ENCODE results near the gene TRPM3. TPM values are rescaled to one million over a fixed set of nuclear protein-coding genes. Genes with fewer than 3 reads are reported as not detected.

TRPM3 gene
- total RNA-seq, 2 donors from 2014 or later, result not detected

DNA sequence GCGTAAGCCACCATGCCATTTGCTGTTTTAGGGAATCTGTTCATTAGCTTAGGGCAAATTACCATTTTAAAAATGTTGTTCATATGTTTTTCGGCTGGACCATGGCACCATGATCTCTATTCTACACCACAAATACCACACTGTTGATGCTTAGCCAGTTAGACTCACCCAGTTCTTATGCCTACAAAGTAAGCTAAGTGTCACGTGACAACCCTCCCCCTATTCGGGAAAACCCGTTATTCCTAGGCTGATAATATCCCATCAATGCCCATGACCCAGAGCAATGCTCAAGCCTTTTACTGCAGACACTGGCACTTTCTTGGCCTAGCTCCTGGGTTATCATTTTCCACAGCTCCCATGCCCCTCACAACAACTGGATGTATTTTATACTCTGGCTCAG, 426.7 kb downstream of the TRPM3 start:
- Mint-ChIP-seq H3K4me3 (no peak overlapping the region), H3K9me3 (no peaks in the 10 kb centered on the region), H3K4me1 (ENCODE audit: low read depth) (no peaks in the 10 kb centered on the region), H3K27ac (no peak overlapping the region), H3K36me3 (ENCODE audit: insufficient read depth in 2 of 2) (peaks cover 0 to 2% of the 10 kb centered on the region in 2 donors), H3K27me3 (ENCODE audit: low read depth) (peaks cover 7% of the 10 kb centered on the region)
- ATAC-seq (replicated peaks in 1 of 2), result no peak
- no peak for DNase-seq

DNA sequence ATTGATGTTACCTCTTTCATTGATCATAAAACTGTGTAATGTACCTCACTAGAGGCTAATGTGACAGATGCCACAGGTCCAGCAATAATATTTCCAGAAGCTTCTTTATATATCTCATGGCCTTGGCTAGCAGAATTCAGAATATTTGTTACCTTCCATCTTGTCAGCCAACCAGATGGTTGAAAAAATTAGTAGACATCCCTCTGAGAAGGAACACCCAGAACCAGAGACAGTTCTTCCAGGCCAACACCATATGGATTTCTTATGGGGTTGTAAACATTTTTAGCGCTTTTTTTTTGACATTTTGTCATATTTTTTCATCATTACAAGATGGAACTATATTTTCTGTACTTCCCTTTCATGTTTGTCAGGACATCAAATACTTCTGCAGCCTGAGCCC, 428.2 kb downstream of the TRPM3 start:
- H3K36me3 Mint-ChIP-seq (ENCODE audit: insufficient read depth in 2 of 2), result peaks cover 0 to under 1% of the 10 kb centered on the region in 2 donors
- no peak overlapping the region for H3K4me3 Mint-ChIP-seq
- H3K4me1 Mint-ChIP-seq (ENCODE audit: low read depth), result no peaks in the 10 kb centered on the region
- DNase-seq (no peak), ATAC-seq (replicated peaks in 1 of 2) (no peak)
- no peaks in the 10 kb centered on the region for H3K9me3 Mint-ChIP-seq
- H3K27me3 Mint-ChIP-seq (ENCODE audit: low read depth), result peaks cover 14% of the 10 kb centered on the region
- H3K27ac Mint-ChIP-seq, result no peak overlapping the region

DNA sequence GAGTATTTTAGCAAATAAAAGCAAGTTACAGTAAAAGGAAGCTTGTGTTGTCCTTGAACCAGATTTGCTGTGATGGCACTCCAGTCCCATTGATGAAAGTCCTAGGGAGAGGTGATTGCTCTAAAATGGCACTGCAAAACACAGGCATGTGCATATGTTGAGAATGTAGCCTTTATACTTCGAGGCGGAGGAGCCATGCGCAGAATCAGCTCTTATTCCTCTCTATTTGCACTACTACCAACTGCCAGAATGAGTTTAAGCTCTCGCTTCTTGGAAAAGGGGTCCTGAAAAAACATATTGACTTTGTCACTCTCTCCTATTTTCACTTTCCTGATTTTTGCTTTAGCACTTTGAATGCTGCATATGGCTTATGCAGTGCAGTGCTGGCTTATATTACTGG, 429.0 kb downstream of the TRPM3 start:
- peaks cover 19% of the 10 kb centered on the region for H3K27me3 Mint-ChIP-seq (ENCODE audit: low read depth)
- H3K27ac Mint-ChIP-seq, result no peak overlapping the region
- no peaks in the 10 kb centered on the region for H3K36me3 Mint-ChIP-seq (ENCODE audit: insufficient read depth in 2 of 2)
- no peaks in the 10 kb centered on the region for H3K9me3 Mint-ChIP-seq
- DNase-seq (no peak), ATAC-seq (replicated peaks in 1 of 2) (no peak)
- no peak overlapping the region for H3K4me3 Mint-ChIP-seq
- no peaks in the 10 kb centered on the region for H3K4me1 Mint-ChIP-seq (ENCODE audit: low read depth)

GRCh38 chr9:70688704-70689103, 432.7 kb downstream of the TRPM3 start:
- Mint-ChIP-seq H3K36me3 (ENCODE audit: insufficient read depth in 2 of 2) (no peaks in the 10 kb centered on the region), H3K4me1 (ENCODE audit: low read depth) (no peaks in the 10 kb centered on the region), H3K27ac (no peak overlapping the region)

GRCh38 chr9:70683841-70684240, 437.6 kb downstream of the TRPM3 start:
- no peak for ATAC-seq (replicated peaks in 1 of 2)
- Mint-ChIP-seq H3K4me1 (ENCODE audit: low read depth) (no peaks in the 10 kb centered on the region), H3K9me3 (no peaks in the 10 kb centered on the region), H3K27ac (no peak overlapping the region), H3K36me3 (ENCODE audit: insufficient read depth in 2 of 2) (no peaks in the 10 kb centered on the region), H3K27me3 (ENCODE audit: low read depth) (peaks cover 11% of the 10 kb centered on the region), H3K4me3 (no peak overlapping the region)
- no peak for DNase-seq

More at GRCh38 chr9:70688704-70689103, 432.7 kb downstream of the TRPM3 start:
- no peak for DNase-seq
- Mint-ChIP-seq H3K9me3 (no peaks in the 10 kb centered on the region), H3K27me3 (ENCODE audit: low read depth) (peaks cover 20% of the 10 kb centered on the region), H3K4me3 (no peak overlapping the region)
- no peak for ATAC-seq (replicated peaks in 1 of 2)

GRCh38 chr9:70682298-70682697, 439.1 kb downstream of the TRPM3 start:
- Mint-ChIP-seq H3K27ac (no peak overlapping the region), H3K4me1 (ENCODE audit: low read depth) (no peaks in the 10 kb centered on the region), H3K4me3 (no peak overlapping the region), H3K36me3 (ENCODE audit: insufficient read depth in 2 of 2) (no peaks in the 10 kb centered on the region), H3K9me3 (no peaks in the 10 kb centered on the region), H3K27me3 (ENCODE audit: low read depth) (no peaks in the 10 kb centered on the region)
- ATAC-seq (replicated peaks in 1 of 2), result no peak
- no peak for DNase-seq

GRCh38 chr9:70679845-70680244, 441.6 kb downstream of the TRPM3 start:
- H3K4me1 Mint-ChIP-seq (ENCODE audit: low read depth), result no peaks in the 10 kb centered on the region
- no peaks in the 10 kb centered on the region for H3K27me3 Mint-ChIP-seq (ENCODE audit: low read depth)
- H3K4me3 Mint-ChIP-seq, result no peak overlapping the region
- DNase-seq (no peak), ATAC-seq (replicated peaks in 1 of 2) (no peak)
- H3K36me3 Mint-ChIP-seq (ENCODE audit: insufficient read depth in 2 of 2), result no peaks in the 10 kb centered on the region
- H3K27ac Mint-ChIP-seq, result no peak overlapping the region
- no peaks in the 10 kb centered on the region for H3K9me3 Mint-ChIP-seq

DNA sequence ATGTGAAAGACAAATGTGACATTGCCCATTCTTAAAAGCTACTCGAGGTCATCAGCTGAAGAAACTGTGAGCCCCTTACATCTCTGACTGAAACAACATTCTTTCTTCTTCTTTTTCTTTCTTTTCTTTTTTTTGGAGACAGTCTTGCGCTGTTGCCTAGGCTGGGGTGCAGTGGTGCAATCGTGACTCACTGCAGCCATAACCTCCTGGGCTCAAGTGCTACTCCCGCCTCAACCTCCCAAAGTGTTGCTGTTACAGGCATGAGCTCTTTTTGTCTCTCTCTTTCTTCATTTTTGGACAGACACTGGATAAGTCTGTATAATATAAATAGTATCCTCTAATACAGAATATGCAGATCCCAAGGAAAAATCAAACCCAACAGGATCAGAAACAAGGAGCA, 443.3 kb downstream of the TRPM3 start:
- no peak for DNase-seq
- H3K27ac Mint-ChIP-seq, result no peak overlapping the region
- H3K9me3 Mint-ChIP-seq, result no peaks in the 10 kb centered on the region
- H3K27me3 Mint-ChIP-seq (ENCODE audit: low read depth), result no peaks in the 10 kb centered on the region
- no peaks in the 10 kb centered on the region for H3K36me3 Mint-ChIP-seq (ENCODE audit: insufficient read depth in 2 of 2)
- no peak overlapping the region for H3K4me3 Mint-ChIP-seq
- H3K4me1 Mint-ChIP-seq (ENCODE audit: low read depth), result no peaks in the 10 kb centered on the region
- ATAC-seq (replicated peaks in 1 of 2), result no peak

DNA sequence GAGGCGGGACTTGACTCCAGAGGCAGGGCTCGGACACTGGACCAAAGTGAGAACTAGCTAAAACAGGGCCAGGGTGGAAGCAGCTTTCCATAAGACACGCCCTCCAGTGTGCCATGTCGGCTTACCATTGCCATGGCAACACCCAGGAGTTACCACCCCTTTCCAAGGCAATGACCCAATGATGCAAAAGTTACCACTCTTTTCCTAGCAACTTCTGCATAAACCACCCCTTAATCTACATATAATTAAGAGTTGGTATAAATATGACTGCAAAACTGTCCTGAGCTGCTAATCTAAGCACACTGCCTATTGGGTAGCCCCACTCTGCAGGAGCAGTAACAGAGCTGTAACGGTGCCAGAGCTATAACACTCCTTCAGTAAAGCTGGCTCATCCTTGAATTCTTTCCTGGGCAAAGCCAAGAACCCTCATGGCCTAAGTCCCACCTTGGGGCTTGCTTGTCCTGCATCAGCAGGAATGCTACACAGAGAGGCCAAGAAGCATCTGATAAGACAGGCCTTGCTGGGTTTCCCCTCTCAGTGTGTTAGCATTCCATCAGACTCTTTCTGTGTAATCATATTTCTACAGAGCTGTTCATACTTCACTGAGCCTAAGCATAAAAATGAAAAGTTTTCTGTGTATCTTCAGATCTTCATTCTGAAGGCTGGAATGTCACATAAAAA, 444.2 kb downstream of the TRPM3 start:
- ATAC-seq (replicated peaks in 1 of 2) (no peak), DNase-seq (no peak)
- Mint-ChIP-seq H3K4me3 (no peak overlapping the region), H3K36me3 (ENCODE audit: insufficient read depth in 2 of 2) (no peaks in the 10 kb centered on the region), H3K9me3 (no peaks in the 10 kb centered on the region), H3K27ac (no peak overlapping the region), H3K27me3 (ENCODE audit: low read depth) (no peaks in the 10 kb centered on the region), H3K4me1 (ENCODE audit: low read depth) (no peaks in the 10 kb centered on the region)

GRCh38 chr9:70675868-70676370, 445.5 kb downstream of the TRPM3 start:
- H3K36me3 Mint-ChIP-seq (ENCODE audit: insufficient read depth in 2 of 2), result no peaks in the 10 kb centered on the region
- ATAC-seq (replicated peaks in 1 of 2), result no peak
- H3K27ac Mint-ChIP-seq, result no peak overlapping the region
- no peaks in the 10 kb centered on the region for H3K27me3 Mint-ChIP-seq (ENCODE audit: low read depth)
- H3K9me3 Mint-ChIP-seq, result no peaks in the 10 kb centered on the region
- H3K4me1 Mint-ChIP-seq (ENCODE audit: low read depth), result no peaks in the 10 kb centered on the region
- H3K4me3 Mint-ChIP-seq, result no peak overlapping the region
- DNase-seq, result no peak

DNA sequence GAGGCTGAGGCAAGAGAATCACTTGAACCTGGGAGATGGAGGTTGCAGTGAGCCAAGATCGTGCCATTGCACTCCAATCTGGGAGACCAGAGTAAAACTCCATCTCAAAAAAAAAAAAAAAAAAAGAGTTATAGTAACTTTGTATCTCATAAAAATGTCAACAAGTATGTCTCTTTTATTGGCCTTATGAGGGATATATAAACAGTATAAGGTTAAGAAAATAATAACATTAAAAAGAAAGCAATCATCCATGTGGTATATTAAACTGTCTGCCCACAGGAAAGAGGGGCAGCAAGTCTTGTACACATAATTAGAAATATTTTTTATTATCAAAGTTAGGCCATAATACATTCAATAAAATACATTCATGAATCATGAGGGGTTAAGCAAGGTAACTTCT, 447.6 kb downstream of the TRPM3 start:
- no peaks in the 10 kb centered on the region for H3K4me1 Mint-ChIP-seq (ENCODE audit: low read depth)
- no peaks in the 10 kb centered on the region for H3K27me3 Mint-ChIP-seq (ENCODE audit: low read depth)
- no peak for DNase-seq
- ATAC-seq (replicated peaks in 1 of 2), result no peak
- H3K36me3 Mint-ChIP-seq (ENCODE audit: insufficient read depth in 2 of 2), result no peaks in the 10 kb centered on the region
- H3K9me3 Mint-ChIP-seq, result no peaks in the 10 kb centered on the region
- H3K27ac Mint-ChIP-seq, result no peak overlapping the region
- no peak overlapping the region for H3K4me3 Mint-ChIP-seq

DNA sequence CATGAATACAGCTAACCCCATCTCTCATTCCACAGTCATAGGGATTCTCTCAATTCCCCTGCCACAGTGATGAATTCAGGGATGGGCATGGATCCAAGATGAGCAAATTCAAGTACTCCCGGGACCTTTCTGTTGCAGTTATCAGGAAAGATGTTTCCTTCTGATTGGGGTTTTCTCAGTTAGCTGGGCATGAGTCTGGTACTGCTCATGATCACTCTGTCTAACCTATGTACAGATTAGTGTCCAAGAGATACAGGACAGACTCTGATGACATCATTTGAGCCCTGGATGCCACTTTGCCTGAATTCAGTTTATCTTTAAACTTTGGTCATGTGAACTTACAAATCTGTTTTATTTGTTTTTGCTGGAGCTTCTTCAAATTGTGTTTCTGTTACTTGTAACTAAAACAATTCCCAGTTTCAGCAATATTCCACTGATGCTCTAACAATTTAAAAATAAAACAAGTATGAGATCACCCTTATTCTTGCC, 449.2 kb downstream of the TRPM3 start:
- ATAC-seq (replicated peaks in 1 of 2) (no peak), DNase-seq (no peak)
- Mint-ChIP-seq H3K4me1 (ENCODE audit: low read depth) (no peaks in the 10 kb centered on the region), H3K36me3 (ENCODE audit: insufficient read depth in 2 of 2) (no peaks in the 10 kb centered on the region), H3K4me3 (no peak overlapping the region), H3K27ac (no peak overlapping the region), H3K27me3 (ENCODE audit: low read depth) (no peaks in the 10 kb centered on the region), H3K9me3 (no peaks in the 10 kb centered on the region)

DNA sequence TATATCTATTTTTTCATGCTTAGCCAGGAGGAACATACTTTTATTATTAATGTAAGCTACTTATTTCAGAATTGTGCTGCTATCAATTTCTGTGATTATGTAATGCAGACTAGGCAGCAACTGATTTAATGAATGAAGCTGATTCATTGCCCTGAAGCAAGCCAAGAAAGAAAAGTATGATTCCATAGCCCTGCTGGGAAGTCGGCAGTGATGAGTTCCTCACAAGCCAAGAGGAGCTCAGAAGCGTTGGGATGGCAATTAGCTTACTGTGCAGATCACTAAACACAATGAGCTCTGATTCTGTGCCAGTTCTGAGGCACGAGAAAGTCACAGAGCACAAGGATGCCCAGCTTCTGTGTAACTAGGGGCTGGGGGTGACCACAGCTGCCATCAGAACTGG, 452.7 kb downstream of the TRPM3 start:
- DNase-seq (no peak), ATAC-seq (replicated peaks in 1 of 2) (no peak)
- Mint-ChIP-seq H3K27ac (no peak overlapping the region), H3K36me3 (ENCODE audit: insufficient read depth in 2 of 2) (no peaks in the 10 kb centered on the region), H3K4me1 (ENCODE audit: low read depth) (peaks cover 9% of the 10 kb centered on the region), H3K27me3 (ENCODE audit: low read depth) (no peaks in the 10 kb centered on the region), H3K4me3 (no peak overlapping the region), H3K9me3 (no peaks in the 10 kb centered on the region)

GRCh38 chr9:70658765-70659164, 462.7 kb downstream of the TRPM3 start:
- ATAC-seq (replicated peaks in 1 of 2), result no peak
- peaks cover 4 to 5% of the 10 kb centered on the region in 2 donors for H3K9me3 Mint-ChIP-seq

More at GRCh38 chr9:70658765-70659164, 462.7 kb downstream of the TRPM3 start:
- Mint-ChIP-seq H3K4me1 (ENCODE audit: low read depth) (no peaks in the 10 kb centered on the region), H3K36me3 (ENCODE audit: insufficient read depth in 2 of 2) (peaks cover 2% of the 10 kb centered on the region in 2 donors), H3K27me3 (ENCODE audit: low read depth) (peaks cover 5% of the 10 kb centered on the region), H3K27ac (no peak overlapping the region), H3K4me3 (no peak overlapping the region)
- DNase-seq, result no peak
